ENCODE results near the gene NDNF. TPM values are rescaled to one million over a fixed set of nuclear protein-coding genes. Genes with fewer than 3 reads are reported as not detected.

NDNF gene
- total and polyA plus RNA-seq, 2 donors (not counting 3 experiments of a cell fraction or from before 2014, with no cell fraction given): not detected

DNA sequence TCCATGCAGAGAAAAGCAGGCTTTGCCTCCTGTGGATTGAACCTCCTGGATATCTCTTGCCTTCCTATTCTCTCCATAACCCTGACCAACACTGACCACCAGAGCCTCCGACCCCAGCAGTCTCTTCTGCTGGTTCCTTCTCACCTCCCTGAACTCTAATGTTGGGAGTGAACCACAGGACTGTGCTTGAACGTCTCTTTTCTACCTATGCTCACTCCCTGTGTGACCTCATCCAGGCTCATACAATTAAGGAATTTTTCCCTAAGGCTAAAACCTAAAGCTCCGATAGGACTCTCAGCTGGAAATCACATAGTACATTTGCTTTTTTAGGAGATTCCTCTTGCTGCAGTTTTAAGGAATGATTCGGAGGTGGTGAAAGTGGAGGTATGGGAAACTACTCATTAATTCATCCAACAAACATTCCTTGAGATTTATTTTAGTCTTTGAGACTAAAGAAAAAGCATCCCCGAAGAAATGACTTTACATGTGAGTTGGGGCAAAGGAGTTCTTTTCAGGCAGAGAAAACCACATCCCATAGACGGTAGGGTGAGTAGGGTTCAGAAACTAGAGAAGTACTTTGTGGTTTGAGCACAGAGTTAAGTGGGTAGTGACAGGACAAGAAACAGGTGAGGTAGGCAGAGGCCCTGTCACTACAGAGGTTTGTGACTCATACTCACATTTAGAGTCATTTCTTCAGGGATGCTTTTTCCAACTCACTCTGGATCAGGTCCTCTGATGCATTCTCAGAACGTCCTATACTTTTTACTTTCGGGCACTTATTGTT is 30.8 kb downstream of the NDNF start:
- Histone ChIP-seq H3K9ac (replicated peaks; ENCODE audit: extremely low read depth, insufficient read depth, low read length) (no peak overlapping the region), H3K27ac (ENCODE audit: insufficient read depth, low read depth, low read length) (no peak overlapping the region), H3K9me3 (replicated peaks; ENCODE audit: control insufficient read depth, insufficient read depth, low read length) (no peaks in the 10 kb centered on the region), H3K4me3 (replicated peaks in 1 of 3; ENCODE audit: insufficient read depth in 1 of 3, low read depth in 1 of 3, low read length in 3 of 3) (no peak overlapping the region), H3K4me1 (ENCODE audit: control insufficient read depth, extremely low read depth, insufficient read depth, low read length) (no peaks in the 10 kb centered on the region), H3K79me2 (ENCODE audit: control insufficient read depth, insufficient read depth, low read length) (no peaks in the 10 kb centered on the region), H3K27me3 (ENCODE audit: control insufficient read depth in 2 of 2, insufficient read depth in 2 of 2, low read length in 2 of 2) (no peaks in the 10 kb centered on the region), H3K4me2 (ENCODE audit: insufficient read depth, low read length) (no peak overlapping the region), H4K20me1 (replicated peaks; ENCODE audit: control insufficient read depth, extremely low read depth, insufficient read depth, low read length) (no peaks in the 10 kb centered on the region), H2AFZ (ENCODE audit: low read depth, low read length) (no peak overlapping the region), H3K9me1 (replicated peaks; ENCODE audit: control insufficient read depth, extremely low read depth, insufficient read depth, low read length) (no peaks in the 10 kb centered on the region), H3K36me3 (ENCODE audit: control insufficient read depth in 2 of 2, extremely low read depth in 1 of 2, insufficient read depth in 2 of 2, low read length in 2 of 2) (no peaks in the 10 kb centered on the region)
- TF ChIP-seq FOS (IDR thresholded peaks at IDR 0.05; ENCODE audit: borderline replicate concordance, insufficient read depth, low read length) (no peak), JUN (IDR thresholded peaks at IDR 0.05; ENCODE audit: borderline replicate concordance, insufficient read depth, insufficient read length, low read depth) (no peak), MYC (IDR thresholded peaks at IDR 0.05; ENCODE audit: low read depth, low read length) (no peak), EZH2 (IDR thresholded peaks at IDR 0.05; ENCODE audit: borderline replicate concordance, low read depth, low read length, severe bottlenecking) (no peak), POLR2AphosphoS5 (IDR thresholded peaks at IDR 0.05; ENCODE audit: insufficient read depth, low read depth, low read length) (no peak), GATA2 (IDR thresholded peaks at IDR 0.05; ENCODE audit: insufficient read depth, insufficient read length, low read depth, low read length) (no peak)
- TF ChIP-seq, protein P1, sequence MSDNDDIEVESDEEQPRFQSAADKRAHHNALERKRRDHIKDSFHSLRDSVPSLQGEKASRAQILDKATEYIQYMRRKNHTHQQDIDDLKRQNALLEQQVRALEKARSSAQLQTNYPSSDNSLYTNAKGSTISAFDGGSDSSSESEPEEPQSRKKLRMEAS (IDR thresholded peaks at IDR 0.05; ENCODE audit: insufficient read depth, insufficient read length): no peak
- no peak for DNase-seq (ENCODE audit: low read depth, low spot score)
- ChIA-PET POLR2A (no interaction called here), CTCF (no interaction called here)
- no TSS peak for BruUV-seq (replicated peaks)
- dilution Hi-C loops (cut with MboI; ENCODE audit: extremely low pct_ligation_motif_present, low sequenced_read_pairs) (no loop called here), intact Hi-C loops (cut with micrococcal nuclease) (no loop called here)
- FAIRE-seq: no peak

DNA sequence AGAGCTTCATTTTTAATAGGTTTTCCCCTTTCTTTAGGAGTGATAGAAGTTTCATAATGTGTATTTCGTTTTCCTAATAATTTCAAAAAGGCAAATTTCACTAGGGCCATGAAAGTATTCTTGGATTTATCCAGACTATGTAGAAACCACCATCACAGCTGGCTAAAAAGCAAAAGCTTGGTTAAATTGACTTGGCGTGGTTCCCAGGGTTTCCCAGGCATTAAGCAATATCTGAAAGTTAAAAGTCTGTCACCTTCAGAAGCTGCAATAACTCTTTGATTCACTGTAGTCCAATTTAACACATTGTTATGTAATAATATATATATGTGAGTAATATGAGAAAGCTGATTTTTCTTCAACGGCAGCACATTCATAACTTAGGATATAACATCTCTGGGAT is 38.3 kb downstream of the NDNF start:
- no peaks in the 10 kb centered on the region for H3K4me1 ChIP-seq (ENCODE audit: control insufficient read depth, extremely low read depth, insufficient read depth, low read length)
- ChIA-PET CTCF (no interaction called here), POLR2A (no interaction called here)
- no peaks in the 10 kb centered on the region for H3K9me3 ChIP-seq (replicated peaks; ENCODE audit: control insufficient read depth, insufficient read depth, low read length)
- TF ChIP-seq JUN (IDR thresholded peaks at IDR 0.05; ENCODE audit: borderline replicate concordance, insufficient read depth, insufficient read length, low read depth): no peak
- no peak for DNase-seq (ENCODE audit: low read depth, low spot score)
- dilution Hi-C loops (cut with MboI; ENCODE audit: extremely low pct_ligation_motif_present, low sequenced_read_pairs): no loop called here
- H3K27ac ChIP-seq (ENCODE audit: insufficient read depth, low read depth, low read length): no peak overlapping the region
- no peak overlapping the region for H3K4me3 ChIP-seq (replicated peaks in 1 of 3; ENCODE audit: insufficient read depth in 1 of 3, low read depth in 1 of 3, low read length in 3 of 3)
- intact Hi-C loops (cut with micrococcal nuclease): no loop called here
- no peaks in the 10 kb centered on the region for H3K36me3 ChIP-seq (ENCODE audit: control insufficient read depth in 2 of 2, extremely low read depth in 1 of 2, insufficient read depth in 2 of 2, low read length in 2 of 2)
- H2AFZ ChIP-seq (ENCODE audit: low read depth, low read length): no peak overlapping the region
- no peaks in the 10 kb centered on the region for H4K20me1 ChIP-seq (replicated peaks; ENCODE audit: control insufficient read depth, extremely low read depth, insufficient read depth, low read length)
- no TSS peak for BruUV-seq (replicated peaks)
- no peaks in the 10 kb centered on the region for H3K27me3 ChIP-seq (ENCODE audit: control insufficient read depth in 2 of 2, insufficient read depth in 2 of 2, low read length in 2 of 2)
- H3K79me2 ChIP-seq (ENCODE audit: control insufficient read depth, insufficient read depth, low read length): no peaks in the 10 kb centered on the region
- no peak for FAIRE-seq
- H3K9me1 ChIP-seq (replicated peaks; ENCODE audit: control insufficient read depth, extremely low read depth, insufficient read depth, low read length): no peaks in the 10 kb centered on the region
- H3K4me2 ChIP-seq (ENCODE audit: insufficient read depth, low read length): no peak overlapping the region
- H3K9ac ChIP-seq (replicated peaks; ENCODE audit: extremely low read depth, insufficient read depth, low read length): no peak overlapping the region
